ENCODE data around the gene MICAL3.

MICAL3 gene

GRCh38 chr22:17913801-17914347 is 110.5 kb downstream of the MICAL3 start:
- no peak for DNase-seq (ENCODE audit: low read depth in 2 of 2)

DNA sequence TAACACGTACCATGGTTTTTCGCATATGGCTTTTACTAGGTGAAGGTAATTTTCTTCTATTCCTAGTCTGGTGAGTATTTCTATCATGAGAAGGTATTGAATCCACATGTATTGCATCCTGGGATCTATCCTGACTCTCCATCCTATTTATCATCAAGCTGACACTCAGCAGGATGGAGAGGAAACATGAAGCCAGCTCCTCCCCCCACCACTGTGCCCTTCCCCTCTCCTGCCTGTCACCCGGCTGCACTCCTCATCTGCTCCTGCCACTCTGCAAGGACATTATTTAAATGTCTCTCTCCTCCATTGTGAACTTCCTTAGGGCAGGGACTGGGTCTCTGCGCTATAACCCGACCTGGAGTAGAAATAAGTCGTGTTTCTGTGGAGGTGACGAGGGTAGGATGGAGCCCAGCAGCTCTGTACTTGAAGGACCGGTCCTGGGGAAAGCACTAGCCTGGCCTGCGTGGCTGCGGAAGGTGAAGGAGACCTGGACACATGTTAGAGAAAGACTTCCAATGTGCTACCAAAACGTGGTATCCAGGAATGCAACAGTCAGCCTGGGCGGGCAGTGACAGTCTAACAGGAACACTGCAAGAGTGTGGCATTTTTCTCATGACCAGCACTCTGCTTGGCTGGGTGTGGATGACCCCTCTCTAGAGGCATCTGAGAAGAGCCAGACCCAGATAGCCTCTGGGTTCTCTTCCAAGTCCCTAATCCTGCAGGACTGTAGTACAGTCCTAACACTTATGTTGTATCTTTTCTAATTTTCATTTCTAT is 111.2 kb downstream of the MICAL3 start:
- DNase-seq (ENCODE audit: low read depth in 2 of 2) = no peak

- DNase-seq (ENCODE audit: low read depth in 2 of 2) = no peak
Observed at GRCh38 chr22:17911887-17912286, 112.5 kb downstream of the MICAL3 start.

DNA sequence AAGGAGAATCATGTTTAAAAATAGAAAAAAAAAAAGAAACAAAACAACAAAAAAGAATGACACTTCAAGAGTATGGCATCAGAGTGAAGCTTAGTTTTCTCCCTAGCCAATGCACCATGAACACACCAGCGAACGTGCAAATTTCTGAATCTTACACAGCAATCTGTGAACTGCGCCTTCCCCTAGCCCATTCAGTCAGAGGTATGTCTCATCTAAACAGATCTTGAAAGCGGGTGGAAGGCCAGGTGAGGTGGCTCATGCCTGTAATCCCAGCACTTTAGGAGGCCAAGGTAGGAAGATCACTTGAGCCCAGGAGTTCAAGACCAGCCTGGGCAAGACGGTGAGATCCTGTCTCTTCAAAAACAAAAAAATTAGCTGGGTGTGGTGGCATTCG is 113.1 kb downstream of the MICAL3 start:
- no peak for DNase-seq (ENCODE audit: low read depth in 2 of 2)

DNA sequence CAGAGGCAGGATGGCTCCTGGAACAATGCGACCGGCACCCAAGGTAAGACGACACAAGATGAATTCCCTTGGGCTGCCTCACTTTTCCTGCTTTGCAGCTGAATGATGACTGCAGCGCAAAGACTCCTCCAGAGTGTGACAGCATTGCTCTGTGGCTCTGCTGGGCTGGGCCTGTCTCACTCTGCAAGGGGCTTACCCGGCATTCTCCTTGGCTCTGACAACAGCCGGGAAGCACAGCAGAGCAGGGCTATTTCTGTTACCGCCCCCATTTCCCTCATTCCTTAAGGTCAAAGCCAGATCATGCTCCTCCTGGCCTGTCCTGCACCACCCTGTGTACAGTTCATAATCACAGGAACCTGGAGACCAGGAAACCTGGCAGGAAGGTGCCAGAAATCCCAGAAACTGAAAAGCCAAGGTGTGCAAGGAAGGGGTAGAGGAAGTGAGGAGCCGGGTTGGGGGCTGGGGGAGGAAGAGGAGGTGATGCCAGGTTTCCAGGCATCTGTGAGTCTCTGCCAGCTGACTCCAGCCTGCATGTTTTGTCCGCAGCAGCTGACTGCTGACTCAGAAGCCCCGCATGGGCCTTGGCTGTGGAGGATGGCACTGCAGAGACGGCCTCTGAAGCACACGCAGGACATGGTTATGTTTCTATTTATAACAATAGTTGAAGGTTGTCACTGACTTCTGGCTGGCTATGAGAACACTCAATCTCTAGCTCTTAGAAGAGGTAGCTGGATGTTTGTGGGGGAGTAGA is 113.6 kb downstream of the MICAL3 start:
- DNase-seq (ENCODE audit: low read depth in 2 of 2) = no peak

- DNase-seq (ENCODE audit: low read depth in 2 of 2) = no peak
Observed at GRCh38 chr22:17907748-17908051, 116.7 kb downstream of the MICAL3 start.

- DNase-seq (ENCODE audit: low read depth in 2 of 2) = no peak
Observed at GRCh38 chr22:17906978-17907747, 117.2 kb downstream of the MICAL3 start.

DNA sequence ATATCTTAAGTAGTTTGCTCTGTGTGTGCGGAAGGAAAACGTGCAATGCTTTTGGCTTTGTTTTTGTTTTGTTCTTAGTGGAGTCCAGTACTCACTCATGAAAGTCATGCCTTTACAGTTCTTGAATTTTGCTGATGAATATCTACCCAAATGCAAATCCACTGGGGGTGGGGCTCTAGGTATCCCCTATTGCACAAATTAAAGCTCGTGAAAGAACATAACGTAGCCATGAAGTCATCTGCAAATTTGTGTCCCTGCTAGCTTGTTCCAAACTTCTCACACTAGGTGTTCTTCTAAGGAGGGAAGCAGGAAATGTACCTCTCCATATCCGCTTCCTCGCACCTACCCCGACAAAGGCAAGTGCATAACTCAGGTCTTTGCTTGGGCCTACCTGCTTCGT is 118.9 kb downstream of the MICAL3 start:
- no peak for DNase-seq (ENCODE audit: low read depth in 2 of 2)

DNA sequence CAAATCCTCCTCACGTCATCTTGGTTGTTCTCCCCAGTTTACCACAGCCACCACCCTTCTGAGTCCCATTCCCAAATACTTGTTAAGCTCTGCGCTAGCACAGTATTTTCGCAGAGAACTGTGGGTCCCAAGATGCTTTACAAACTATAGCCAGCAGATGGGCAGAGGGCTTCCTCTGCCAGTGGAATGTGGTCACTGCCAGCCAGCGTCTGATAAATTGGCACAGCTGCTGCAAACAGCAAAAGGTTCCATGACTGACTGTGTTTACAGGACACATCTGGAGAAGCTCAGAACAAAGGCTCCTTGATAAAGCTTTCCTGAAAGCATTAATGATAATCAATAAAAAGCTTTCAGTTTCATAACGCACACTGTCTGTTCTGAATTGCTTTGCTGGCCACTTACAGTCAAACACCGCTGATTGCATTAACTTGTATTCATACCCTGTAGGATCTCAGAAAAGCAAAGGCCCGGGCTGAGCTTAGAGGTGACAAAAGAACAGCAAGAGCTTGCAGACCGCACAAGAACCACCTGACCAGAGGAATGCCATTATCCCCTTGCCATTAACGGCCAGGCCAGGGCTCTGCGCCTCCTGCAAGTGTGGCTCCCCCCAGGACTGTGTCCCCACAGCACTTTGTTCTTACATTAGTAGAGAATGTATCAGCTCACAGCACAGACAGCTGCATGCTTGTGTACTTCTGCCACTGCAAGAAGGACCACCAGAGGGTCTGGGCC is 120.6 kb downstream of the MICAL3 start:
- DNase-seq (ENCODE audit: low read depth in 2 of 2) = no peak

DNA sequence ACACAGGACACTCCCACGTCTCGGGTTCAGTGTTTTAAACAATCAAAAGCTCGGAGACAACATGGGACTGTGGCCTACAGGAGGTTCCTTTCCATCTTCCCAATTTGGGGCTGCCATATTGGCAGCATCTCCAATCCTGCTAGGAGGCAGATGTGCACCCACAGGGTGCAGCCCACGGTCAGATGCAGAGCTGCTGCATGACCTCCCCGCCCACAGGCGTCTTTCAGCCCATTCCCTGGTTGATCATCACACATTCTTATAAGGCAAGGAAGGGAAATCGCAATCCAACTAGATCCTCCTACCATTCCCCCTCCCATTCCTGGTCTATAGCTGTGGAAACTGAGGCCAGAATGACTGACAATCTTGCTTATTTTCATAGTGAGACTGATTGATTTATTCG is 121.4 kb downstream of the MICAL3 start:
- no peak for DNase-seq (ENCODE audit: low read depth in 2 of 2)

- DNase-seq (ENCODE audit: low read depth in 2 of 2) = no peak
Observed at GRCh38 chr22:17898375-17898774, 126.0 kb downstream of the MICAL3 start.

GRCh38 chr22:17897858-17898257 is 126.5 kb downstream of the MICAL3 start:
- DNase-seq (ENCODE audit: low read depth in 2 of 2) = no peak

DNA sequence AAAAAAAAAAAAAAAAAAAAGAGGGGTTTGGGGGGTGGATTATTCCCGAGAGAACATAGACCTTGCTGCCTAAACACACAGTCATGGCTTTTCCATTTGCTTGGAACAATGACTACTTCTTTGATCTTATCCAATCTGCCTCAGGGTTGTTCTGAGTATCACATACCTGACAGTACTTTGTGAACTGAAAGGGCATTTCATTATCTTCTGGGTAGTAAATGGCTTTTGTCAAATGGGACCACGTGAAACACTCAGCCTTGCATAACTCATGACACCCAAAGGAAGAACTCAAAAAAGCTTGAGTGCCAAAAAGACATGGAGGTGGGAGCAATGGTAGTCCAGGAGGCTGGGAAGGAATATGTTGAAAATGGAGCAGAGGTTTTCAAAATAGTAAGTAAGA is 126.9 kb downstream of the MICAL3 start:
- no peak for DNase-seq (ENCODE audit: low read depth in 2 of 2)

DNA sequence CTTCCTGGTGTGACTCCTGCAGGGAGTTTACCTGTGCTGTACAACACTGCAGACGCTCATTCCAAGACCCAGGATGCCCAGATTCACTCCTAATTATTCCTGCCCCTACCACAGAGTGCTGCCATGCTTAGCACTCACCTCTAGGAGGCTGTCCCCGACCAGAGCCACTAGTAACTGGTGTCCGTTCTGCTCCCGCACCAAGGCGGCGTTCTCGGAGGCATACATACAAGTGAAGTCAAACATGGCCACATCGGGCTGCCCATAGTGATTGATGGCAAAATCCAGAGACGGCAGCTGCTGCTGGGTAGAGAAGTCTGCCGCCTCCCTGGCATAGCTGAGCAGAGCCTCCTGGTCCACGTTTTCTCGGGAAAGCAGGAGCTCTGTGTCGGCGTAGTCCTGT is 127.8 kb downstream of the MICAL3 start:
- DNase-seq (ENCODE audit: low read depth in 2 of 2) = no peak

DNA sequence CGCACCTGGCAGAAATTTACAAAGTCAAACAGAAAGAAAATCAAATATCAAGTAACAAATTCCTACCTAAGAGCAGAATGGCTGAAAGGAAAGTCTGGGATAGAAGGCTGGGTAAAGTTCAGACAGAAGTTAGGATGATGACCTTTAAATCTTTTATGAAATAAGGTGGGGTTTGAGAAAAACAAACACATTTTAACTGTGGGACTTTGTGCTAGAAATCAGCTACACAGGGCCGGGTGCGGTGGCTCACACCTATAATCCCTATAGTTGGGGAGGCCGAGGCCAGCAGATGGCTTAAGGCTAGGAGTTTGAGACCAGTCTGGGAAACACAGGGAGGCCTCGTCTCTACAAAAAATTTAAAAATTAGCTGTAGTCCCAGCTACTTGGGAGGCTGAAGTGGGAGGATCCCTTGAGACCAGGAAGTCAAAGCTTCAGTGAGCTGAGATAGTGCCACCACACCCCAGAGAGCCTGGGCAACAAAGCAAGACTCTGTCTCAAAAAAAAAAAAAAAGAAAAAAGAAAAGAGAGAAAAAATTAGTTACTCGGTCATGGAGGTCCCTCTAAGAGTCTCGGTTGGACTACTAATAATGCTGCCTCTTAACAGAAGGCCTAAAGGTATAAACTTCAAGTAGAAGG is 130.3 kb downstream of the MICAL3 start:
- no peak for DNase-seq (ENCODE audit: low read depth in 2 of 2)

DNA sequence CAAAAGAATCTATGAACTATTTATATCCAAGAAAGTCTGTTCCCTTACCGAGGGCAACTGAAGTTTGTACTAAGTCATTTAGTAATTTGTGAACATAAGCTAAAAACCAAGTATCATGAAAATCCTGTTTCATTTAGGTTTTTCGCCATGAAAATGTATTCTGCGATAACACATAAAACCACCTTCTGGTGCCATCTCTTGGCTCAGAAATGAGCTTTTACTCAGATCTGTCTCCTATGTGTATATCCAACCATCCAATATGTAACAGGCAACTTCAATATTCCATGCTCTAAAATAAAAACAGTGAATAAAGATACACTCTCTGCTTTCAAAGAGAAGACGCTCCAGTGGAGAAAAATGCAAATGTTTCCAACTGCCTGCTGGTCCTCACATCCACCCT is 132.0 kb downstream of the MICAL3 start:
- no peak for DNase-seq (ENCODE audit: low read depth in 2 of 2)

DNA sequence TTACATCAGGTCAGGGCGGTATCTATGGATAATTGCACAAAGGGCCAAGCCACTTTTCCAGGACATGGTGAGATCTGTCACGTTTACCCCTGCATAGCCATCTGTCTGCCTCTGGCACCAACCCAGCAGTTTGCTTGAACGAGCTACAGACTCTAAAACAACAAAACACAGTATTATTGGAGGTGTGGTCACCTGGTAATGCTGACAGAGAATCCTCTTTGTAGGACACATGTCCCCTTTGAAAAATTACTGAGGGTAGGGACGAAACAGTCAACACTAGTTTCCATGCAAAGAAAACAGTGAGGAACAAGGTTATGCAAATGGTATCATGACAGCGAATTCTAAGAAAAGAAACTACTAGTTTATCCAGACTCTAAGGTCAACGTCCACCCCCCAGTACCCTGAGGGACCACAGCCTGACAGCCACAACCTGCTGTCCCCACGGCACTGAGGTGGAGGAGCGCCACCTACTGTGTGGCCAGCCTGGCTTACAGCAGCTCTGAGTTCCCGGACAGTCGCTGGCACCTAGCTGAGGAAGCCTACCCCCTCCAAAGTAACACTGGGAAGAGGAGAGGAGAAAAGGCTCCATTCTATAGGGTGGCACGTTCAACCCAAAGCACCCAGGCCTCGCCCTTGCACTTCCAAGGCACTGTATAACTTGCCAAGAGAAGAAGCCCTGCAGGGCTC is 132.7 kb downstream of the MICAL3 start:
- no peak for DNase-seq (ENCODE audit: low read depth in 2 of 2)

DNA sequence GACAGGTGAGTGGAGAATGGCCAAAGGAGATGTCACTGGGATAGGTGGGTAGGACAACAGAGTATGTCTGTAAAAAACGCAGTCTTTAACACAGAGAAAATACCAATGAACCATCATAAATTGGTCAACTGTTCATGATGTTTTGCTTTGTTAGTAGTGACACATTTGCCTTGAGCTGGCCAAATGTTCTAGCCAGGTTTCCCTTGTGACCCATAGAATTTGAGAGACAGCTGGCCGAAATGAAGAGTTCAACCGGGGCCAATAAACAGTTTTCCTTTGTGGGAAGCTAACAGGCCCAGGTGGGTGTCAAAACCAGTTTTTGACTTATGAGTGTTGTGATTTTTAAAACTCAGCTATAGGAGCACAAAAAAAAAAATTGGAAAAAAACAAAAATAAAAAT is 133.5 kb downstream of the MICAL3 start:
- DNase-seq (ENCODE audit: low read depth in 2 of 2) = no peak

DNA sequence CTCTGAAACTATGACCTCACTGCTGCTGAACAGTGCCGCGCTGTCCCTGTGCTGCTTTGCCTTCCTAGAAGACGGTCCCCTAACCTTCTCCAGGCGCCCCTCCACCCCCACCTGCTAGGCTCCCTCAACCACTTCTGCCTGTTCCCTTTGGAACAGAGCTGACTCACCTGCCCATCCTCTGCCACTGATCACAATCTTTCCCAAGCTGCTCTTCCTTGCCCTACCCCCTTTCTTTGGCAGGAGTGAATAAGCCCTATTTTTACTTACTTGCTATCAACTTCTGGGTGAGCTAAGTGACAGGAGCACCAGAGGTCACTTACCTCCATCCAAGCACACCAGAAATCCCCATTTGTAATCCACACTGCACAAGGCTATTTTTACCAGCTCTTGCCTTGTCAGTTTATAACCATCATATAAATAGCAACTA is 134.1 kb downstream of the MICAL3 start:
- no peak for DNase-seq (ENCODE audit: low read depth in 2 of 2)

DNA sequence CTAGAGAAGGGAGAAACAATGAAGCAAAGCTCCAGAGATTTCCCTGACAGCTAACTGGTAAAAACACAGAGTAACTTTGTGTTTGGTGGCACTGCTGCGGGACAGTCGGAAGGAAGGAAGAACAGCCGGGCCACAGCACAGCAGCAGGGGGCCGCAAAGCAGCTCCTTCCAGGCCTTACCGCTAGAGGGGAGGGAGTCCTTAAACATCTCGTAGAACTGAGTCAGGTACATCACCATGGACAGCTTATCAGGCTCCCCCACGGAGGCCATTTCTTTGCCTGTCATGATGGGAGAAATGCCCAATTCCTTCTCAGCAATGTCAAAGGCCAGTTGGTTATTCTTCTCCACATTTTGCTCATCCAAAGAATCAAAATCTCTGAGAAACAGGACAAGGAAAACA is 135.5 kb downstream of the MICAL3 start:
- no peak for DNase-seq (ENCODE audit: low read depth in 2 of 2)

- no peak for DNase-seq (ENCODE audit: low read depth in 2 of 2)
Observed at GRCh38 chr22:17888439-17888838, 135.9 kb downstream of the MICAL3 start.

Measured in stimulated activated CD8-positive, alpha-beta memory T cell treated with anti-CD3 and anti-CD28 coated beads, Interleukin-7, amount 100 ng/mL, for 4 hours (primary cell).